SU-DHL-6 (cell line): ENCODE results near the gene SEMG1.

Source experiments
- H2AFZ ChIP-seq: fragments of 200-600 bp; sonication (generic); 2 replicates; pipeline ENCODE4 v1.6.1; 2014; ENCODE audit warnings: low read depth, mild to moderate bottlenecking, moderate library complexity, mixed read lengths, antibody characterized with exemption, low read length; ENCODE audit not compliant: severe bottlenecking
- H3F3A ChIP-seq: fragments of 200-600 bp; shearing (Covaris generic); 2 replicates; pipeline ENCODE4 v1.6.0; 2016; ENCODE audit warnings: antibody characterized with exemption, mild to moderate bottlenecking; ENCODE audit not compliant: insufficient read depth
- H3K27ac ChIP-seq: fragments of 200-600 bp; sonication (generic); 2 replicates; pipeline ENCODE4 v1.5.1; 2016; ENCODE audit warnings: low read depth, mild to moderate bottlenecking, low read length, moderate library complexity, mixed read lengths
- H3K27me3 ChIP-seq: fragments of 200-600 bp; sonication (generic), shearing (Covaris generic); 2 replicates; pipeline ENCODE4 v1.6.0; 2014; ENCODE audit warnings: mild to moderate bottlenecking, low read length
- H3K36me3 ChIP-seq: fragments of 200-600 bp; sonication (generic); 2 replicates; pipeline ENCODE4 v1.6.1; 2014; ENCODE audit warnings: mild to moderate bottlenecking, low read length, mixed read lengths
- H3K4me2 ChIP-seq: fragments of 300-600, 200-600 bp; shearing (Covaris generic), sonication (generic); 2 replicates; pipeline ENCODE4 v1.6.0; 2014; ENCODE audit warnings: low read length, low read depth, mild to moderate bottlenecking; ENCODE audit not compliant: poor library complexity, severe bottlenecking
- H3K4me3 ChIP-seq: fragments of 200-600 bp; sonication (generic); 2 replicates; pipeline ENCODE4 v1.5.1; 2014; ENCODE audit warnings: antibody characterized with exemption, low read length, mild to moderate bottlenecking, mixed read lengths; ENCODE audit not compliant: insufficient read depth, poor library complexity, severe bottlenecking
- H3K79me2 ChIP-seq: fragments of 200-600 bp; sonication (generic); 2 replicates; pipeline ENCODE4 v1.6.1; 2014; ENCODE audit warnings: mild to moderate bottlenecking, low read length, moderate library complexity; ENCODE audit not compliant: insufficient read depth
- H3K9ac ChIP-seq: fragments of 200-600 bp; sonication (generic); 2 replicates; pipeline ENCODE4 v1.7.0; 2014; ENCODE audit warnings: mild to moderate bottlenecking, low read length
- H3K9me2 ChIP-seq: fragments of 200-600 bp; sonication (generic); replicated peaks from 2 replicates; pipeline ENCODE4 v1.6.1; 2014; ENCODE audit warnings: low read length; ENCODE audit not compliant: insufficient read depth
- H3K9me3 ChIP-seq: fragments of 200-600 bp; sonication (generic); 2 replicates; pipeline ENCODE4 v1.6.1; 2014; ENCODE audit warnings: low read length, mixed read lengths; ENCODE audit not compliant: insufficient read depth
- H4K20me1 ChIP-seq: fragments of 200-600 bp; sonication (generic); 2 replicates; pipeline ENCODE4 v1.6.1; 2014; ENCODE audit warnings: low read depth, mild to moderate bottlenecking, antibody characterized with exemption, low read length, moderate library complexity, mixed read lengths
- CTCF ChIP-seq: fragments of 200-600 bp; sonication (generic); IDR thresholded peaks from one replicate; pipeline ENCODE4 v1.5.1; 2017; ENCODE audit warnings: antibody characterized with exemption, mild to moderate bottlenecking, low read length, moderate library complexity; ENCODE audit not compliant: insufficient read depth, poor library complexity, severe bottlenecking
- EZH2phosphoT487 ChIP-seq: fragments of 200-600 bp; sonication (generic), shearing (Covaris generic); conservative IDR thresholded peaks from 2 replicates; pipeline ENCODE4 v1.6.1; 2018; ENCODE audit warnings: mild to moderate bottlenecking, antibody characterized with exemption, low read length, moderate library complexity, mixed read lengths

SEMG1 gene

GRCh38 chr20:45211569-45212474, 5.0 kb downstream of the SEMG1 start:
- Histone ChIP-seq H3K27ac (no peak overlapping the region), H3K79me2 (no peaks in the 10 kb centered on the region), H3K9me2 (no peaks in the 10 kb centered on the region), H3K27me3 (no peaks in the 10 kb centered on the region), H3K36me3 (no peaks in the 10 kb centered on the region), H3K4me2 (no peak overlapping the region), H2AFZ (no peak overlapping the region), H4K20me1 (no peaks in the 10 kb centered on the region), H3K9me3 (0 out of 2 replicates have a peak, but pooled peaks cover 4% of the 10 kb centered on the region), H3F3A (no peaks in the 10 kb centered on the region), H3K4me3 (no peak overlapping the region), H3K9ac (no peak overlapping the region)
- TF ChIP-seq EZH2phosphoT487 (no peak), CTCF (no peak)

DNA sequence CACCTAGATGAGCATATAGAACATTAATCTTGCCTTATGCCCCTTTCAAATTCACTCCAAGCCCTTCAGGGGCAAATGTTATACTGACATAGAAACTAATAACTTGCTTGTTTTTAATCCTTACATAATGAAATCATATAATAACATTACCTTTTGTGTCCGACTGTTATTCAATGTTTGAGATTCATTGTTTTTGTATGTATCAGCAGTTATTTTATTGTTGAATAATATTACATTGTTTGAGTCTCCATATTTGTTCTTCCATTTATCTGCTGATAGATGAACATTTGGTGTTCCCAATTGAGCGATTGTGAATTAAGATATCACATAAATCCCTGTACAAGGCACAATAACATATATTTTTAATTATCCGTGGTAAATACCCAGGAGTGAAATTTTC, 6.0 kb downstream of the SEMG1 start:
- Histone ChIP-seq H3K4me3 (no peak overlapping the region), H4K20me1 (no peaks in the 10 kb centered on the region), H3K4me2 (no peak overlapping the region), H3K27ac (no peak overlapping the region), H3F3A (no peaks in the 10 kb centered on the region), H3K9me3 (0 out of 2 replicates have a peak, but pooled peaks cover 4% of the 10 kb centered on the region), H2AFZ (no peak overlapping the region), H3K9me2 (no peaks in the 10 kb centered on the region), H3K79me2 (no peaks in the 10 kb centered on the region), H3K27me3 (no peaks in the 10 kb centered on the region), H3K9ac (no peak overlapping the region), H3K36me3 (no peaks in the 10 kb centered on the region)
- TF ChIP-seq EZH2phosphoT487 (no peak), CTCF (no peak)

GRCh38 chr20:45218124-45218523, 11.3 kb downstream of the SEMG1 start:
- Histone ChIP-seq H3F3A (no peaks in the 10 kb centered on the region), H2AFZ (no peak overlapping the region), H3K4me3 (no peak overlapping the region), H4K20me1 (no peaks in the 10 kb centered on the region), H3K9me2 (no peaks in the 10 kb centered on the region), H3K9me3 (no peaks in the 10 kb centered on the region), H3K79me2 (no peaks in the 10 kb centered on the region), H3K27me3 (no peaks in the 10 kb centered on the region), H3K27ac (no peak overlapping the region), H3K9ac (no peak overlapping the region), H3K36me3 (no peaks in the 10 kb centered on the region), H3K4me2 (no peak overlapping the region)
- TF ChIP-seq EZH2phosphoT487: no peak
- no peak for TF ChIP-seq CTCF
